Measurements from ENCODE around the gene IER5.

The IER5 gene

GRCh38 chr1:181077576-181078242 lies 10.8 kb upstream of the IER5 start:
- no peaks in the 10 kb centered on the region for H3K36me3 ChIP-seq (ENCODE audit: control insufficient read depth in 2 of 2, insufficient read depth in 2 of 2, low read length in 2 of 2)

GRCh38 chr1:181079382-181079781 lies 9.1 kb upstream of the IER5 start:
- H3K36me3 ChIP-seq (ENCODE audit: control insufficient read depth in 2 of 2, insufficient read depth in 2 of 2, low read length in 2 of 2) = no peaks in the 10 kb centered on the region
- no peaks in the 10 kb centered on the region for H3K9me3 ChIP-seq (ENCODE audit: control insufficient read depth in 2 of 2, low read length in 2 of 2)
- no peak overlapping the region for H3K9ac ChIP-seq (ENCODE audit: low read length in 2 of 2)
- no peaks in the 10 kb centered on the region for H3K27me3 ChIP-seq (ENCODE audit: control insufficient read depth in 1 of 2, insufficient read depth in 2 of 2, low read length in 2 of 2)
- H3K4me3 ChIP-seq (ENCODE audit: low read length in 2 of 2) = no peak overlapping the region
- peaks cover 9% of the 10 kb centered on the region for H3K4me1 ChIP-seq (ENCODE audit: control insufficient read depth, insufficient read depth, low read length)
- H3K27ac ChIP-seq (ENCODE audit: low read length) = no peak overlapping the region

More at GRCh38 chr1:181077576-181078242, 10.8 kb upstream of the IER5 start:
- Histone ChIP-seq H3K9me3 (ENCODE audit: control insufficient read depth in 2 of 2, low read length in 2 of 2) (no peaks in the 10 kb centered on the region), H3K27ac (ENCODE audit: low read length) (no peak overlapping the region), H3K9ac (ENCODE audit: low read length in 2 of 2) (no peak overlapping the region), H3K27me3 (ENCODE audit: control insufficient read depth in 1 of 2, insufficient read depth in 2 of 2, low read length in 2 of 2) (no peaks in the 10 kb centered on the region), H3K4me1 (ENCODE audit: control insufficient read depth, insufficient read depth, low read length) (peaks cover 9% of the 10 kb centered on the region), H3K4me3 (ENCODE audit: low read length in 2 of 2) (no peak overlapping the region)

- H3K4me1 ChIP-seq (ENCODE audit: control insufficient read depth, insufficient read depth, low read length) = peaks cover 9% of the 10 kb centered on the region
- no peaks in the 10 kb centered on the region for H3K36me3 ChIP-seq (ENCODE audit: control insufficient read depth in 2 of 2, insufficient read depth in 2 of 2, low read length in 2 of 2)
- no peak overlapping the region for H3K9ac ChIP-seq (ENCODE audit: low read length in 2 of 2)
- H3K27me3 ChIP-seq (ENCODE audit: control insufficient read depth in 1 of 2, insufficient read depth in 2 of 2, low read length in 2 of 2) = no peaks in the 10 kb centered on the region
- H3K4me3 ChIP-seq (ENCODE audit: low read length in 2 of 2) = no peak overlapping the region
- no peak overlapping the region for H3K27ac ChIP-seq (ENCODE audit: low read length)
- H3K9me3 ChIP-seq (ENCODE audit: control insufficient read depth in 2 of 2, low read length in 2 of 2) = no peaks in the 10 kb centered on the region
Observed at GRCh38 chr1:181079920-181080319, 8.6 kb upstream of the IER5 start.

- Histone ChIP-seq H3K27me3 (ENCODE audit: control insufficient read depth in 1 of 2, insufficient read depth in 2 of 2, low read length in 2 of 2) (no peaks in the 10 kb centered on the region), H3K27ac (ENCODE audit: low read length) (no peak overlapping the region), H3K9me3 (ENCODE audit: control insufficient read depth in 2 of 2, low read length in 2 of 2) (no peaks in the 10 kb centered on the region), H3K4me1 (ENCODE audit: control insufficient read depth, insufficient read depth, low read length) (peaks cover 9% of the 10 kb centered on the region), H3K36me3 (ENCODE audit: control insufficient read depth in 2 of 2, insufficient read depth in 2 of 2, low read length in 2 of 2) (no peaks in the 10 kb centered on the region), H3K4me3 (ENCODE audit: low read length in 2 of 2) (no peak overlapping the region), H3K9ac (ENCODE audit: low read length in 2 of 2) (no peak overlapping the region)
Observed at GRCh38 chr1:181080556-181080955, 7.9 kb upstream of the IER5 start.

- Histone ChIP-seq H3K27ac (ENCODE audit: low read length) (no peak overlapping the region), H3K9me3 (ENCODE audit: control insufficient read depth in 2 of 2, low read length in 2 of 2) (no peaks in the 10 kb centered on the region), H3K36me3 (ENCODE audit: control insufficient read depth in 2 of 2, insufficient read depth in 2 of 2, low read length in 2 of 2) (no peaks in the 10 kb centered on the region), H3K9ac (ENCODE audit: low read length in 2 of 2) (no peak overlapping the region), H3K27me3 (ENCODE audit: control insufficient read depth in 1 of 2, insufficient read depth in 2 of 2, low read length in 2 of 2) (no peaks in the 10 kb centered on the region), H3K4me3 (ENCODE audit: low read length in 2 of 2) (no peak overlapping the region), H3K4me1 (ENCODE audit: control insufficient read depth, insufficient read depth, low read length) (peaks cover 9% of the 10 kb centered on the region)
Observed at GRCh38 chr1:181081395-181081794, 7.1 kb upstream of the IER5 start.

- Histone ChIP-seq H3K4me3 (ENCODE audit: low read length in 2 of 2) (no peak overlapping the region), H3K27me3 (ENCODE audit: control insufficient read depth in 1 of 2, insufficient read depth in 2 of 2, low read length in 2 of 2) (no peaks in the 10 kb centered on the region), H3K9ac (ENCODE audit: low read length in 2 of 2) (no peak overlapping the region), H3K9me3 (ENCODE audit: control insufficient read depth in 2 of 2, low read length in 2 of 2) (no peaks in the 10 kb centered on the region), H3K36me3 (ENCODE audit: control insufficient read depth in 2 of 2, insufficient read depth in 2 of 2, low read length in 2 of 2) (no peaks in the 10 kb centered on the region), H3K4me1 (ENCODE audit: control insufficient read depth, insufficient read depth, low read length) (no peaks in the 10 kb centered on the region), H3K27ac (ENCODE audit: low read length) (no peak overlapping the region)
Observed at GRCh38 chr1:181083842-181084605, 4.5 kb upstream of the IER5 start.

- no peaks in the 10 kb centered on the region for H3K9me3 ChIP-seq (ENCODE audit: control insufficient read depth in 2 of 2, low read length in 2 of 2)
- no peak overlapping the region for H3K27ac ChIP-seq (ENCODE audit: low read length)
- H3K9ac ChIP-seq (ENCODE audit: low read length in 2 of 2) = no peak overlapping the region
- no peaks in the 10 kb centered on the region for H3K27me3 ChIP-seq (ENCODE audit: control insufficient read depth in 1 of 2, insufficient read depth in 2 of 2, low read length in 2 of 2)
- H3K4me1 ChIP-seq (ENCODE audit: control insufficient read depth, insufficient read depth, low read length) = no peaks in the 10 kb centered on the region
- H3K4me3 ChIP-seq (ENCODE audit: low read length in 2 of 2) = no peak overlapping the region
- no peaks in the 10 kb centered on the region for H3K36me3 ChIP-seq (ENCODE audit: control insufficient read depth in 2 of 2, insufficient read depth in 2 of 2, low read length in 2 of 2)
Observed at GRCh38 chr1:181084606-181084969, 3.9 kb upstream of the IER5 start.

GRCh38 chr1:181086091-181086490 lies 2.4 kb upstream of the IER5 start:
- H3K36me3 ChIP-seq (ENCODE audit: control insufficient read depth in 2 of 2, insufficient read depth in 2 of 2, low read length in 2 of 2) = no peaks in the 10 kb centered on the region
- H3K27me3 ChIP-seq (ENCODE audit: control insufficient read depth in 1 of 2, insufficient read depth in 2 of 2, low read length in 2 of 2) = no peaks in the 10 kb centered on the region
- no peaks in the 10 kb centered on the region for H3K9me3 ChIP-seq (ENCODE audit: control insufficient read depth in 2 of 2, low read length in 2 of 2)
- no peak overlapping the region for H3K4me3 ChIP-seq (ENCODE audit: low read length in 2 of 2)
- H3K9ac ChIP-seq (ENCODE audit: low read length in 2 of 2) = no peak overlapping the region
- H3K27ac ChIP-seq (ENCODE audit: low read length) = no peak overlapping the region
- H3K4me1 ChIP-seq (ENCODE audit: control insufficient read depth, insufficient read depth, low read length) = peaks cover 8% of the 10 kb centered on the region

- no peaks in the 10 kb centered on the region for H3K36me3 ChIP-seq (ENCODE audit: control insufficient read depth in 2 of 2, insufficient read depth in 2 of 2, low read length in 2 of 2)
- no peak overlapping the region for H3K4me3 ChIP-seq (ENCODE audit: low read length in 2 of 2)
- H3K4me1 ChIP-seq (ENCODE audit: control insufficient read depth, insufficient read depth, low read length) = peaks cover 11% of the 10 kb centered on the region
- no peaks in the 10 kb centered on the region for H3K27me3 ChIP-seq (ENCODE audit: control insufficient read depth in 1 of 2, insufficient read depth in 2 of 2, low read length in 2 of 2)
- no peak overlapping the region for H3K9ac ChIP-seq (ENCODE audit: low read length in 2 of 2)
- H3K27ac ChIP-seq (ENCODE audit: low read length) = no peak overlapping the region
- no peaks in the 10 kb centered on the region for H3K9me3 ChIP-seq (ENCODE audit: control insufficient read depth in 2 of 2, low read length in 2 of 2)
Observed at GRCh38 chr1:181086926-181087325, 1.6 kb upstream of the IER5 start.

GRCh38 chr1:181087400-181087901 lies 1.0 kb upstream of the IER5 start:
- peaks cover 11% of the 10 kb centered on the region for H3K4me1 ChIP-seq (ENCODE audit: control insufficient read depth, insufficient read depth, low read length)
- H3K9ac ChIP-seq (ENCODE audit: low read length in 2 of 2) = no peak overlapping the region
- H3K4me3 ChIP-seq (ENCODE audit: low read length in 2 of 2) = no peak overlapping the region
- H3K27ac ChIP-seq (ENCODE audit: low read length) = no peak overlapping the region
- H3K9me3 ChIP-seq (ENCODE audit: control insufficient read depth in 2 of 2, low read length in 2 of 2) = no peaks in the 10 kb centered on the region
- H3K27me3 ChIP-seq (ENCODE audit: control insufficient read depth in 1 of 2, insufficient read depth in 2 of 2, low read length in 2 of 2) = no peaks in the 10 kb centered on the region
- H3K36me3 ChIP-seq (ENCODE audit: control insufficient read depth in 2 of 2, insufficient read depth in 2 of 2, low read length in 2 of 2) = no peaks in the 10 kb centered on the region
